AG04449 (cell line): ENCODE measurements around the gene PTGDR2.

Experiments
- CTCF ChIA-PET: fragments of 350-600 bp; formaldehyde crosslinking; extraction: SDS; loops from one replicate; lab custom pipeline; 2021; ENCODE audit warnings: antibody characterized with exemption; lab: Yijun Ruan, JAX
- POLR2A ChIA-PET: fragments of 400-600, 350-600 bp; formaldehyde crosslinking; extraction: SDS; loops from one replicate; lab custom pipeline; 2020; ENCODE audit warnings: antibody characterized with exemption, inconsistent platforms; lab: Yijun Ruan, JAX
- DNase-seq: peaks from one replicate; pipeline ENCODE4 v3.0.0-alpha.2; 2010; ENCODE audit warnings: low read depth, low spot score
- H3K4me3 ChIP-seq: 2 replicates; pipeline ENCODE4 v1.5.1; 2011; ENCODE audit warnings: low read depth, mild to moderate bottlenecking, control low read depth, low read length
- CTCF ChIP-seq: IDR thresholded peaks from one replicate; pipeline ENCODE4 v1.5.1; 2011; ENCODE audit warnings: mild to moderate bottlenecking, moderate library complexity, low read length, control low read depth, inconsistent platforms; ENCODE audit not compliant: insufficient read depth; ENCODE audit errors: missing control alignments

The PTGDR2 gene

DNA sequence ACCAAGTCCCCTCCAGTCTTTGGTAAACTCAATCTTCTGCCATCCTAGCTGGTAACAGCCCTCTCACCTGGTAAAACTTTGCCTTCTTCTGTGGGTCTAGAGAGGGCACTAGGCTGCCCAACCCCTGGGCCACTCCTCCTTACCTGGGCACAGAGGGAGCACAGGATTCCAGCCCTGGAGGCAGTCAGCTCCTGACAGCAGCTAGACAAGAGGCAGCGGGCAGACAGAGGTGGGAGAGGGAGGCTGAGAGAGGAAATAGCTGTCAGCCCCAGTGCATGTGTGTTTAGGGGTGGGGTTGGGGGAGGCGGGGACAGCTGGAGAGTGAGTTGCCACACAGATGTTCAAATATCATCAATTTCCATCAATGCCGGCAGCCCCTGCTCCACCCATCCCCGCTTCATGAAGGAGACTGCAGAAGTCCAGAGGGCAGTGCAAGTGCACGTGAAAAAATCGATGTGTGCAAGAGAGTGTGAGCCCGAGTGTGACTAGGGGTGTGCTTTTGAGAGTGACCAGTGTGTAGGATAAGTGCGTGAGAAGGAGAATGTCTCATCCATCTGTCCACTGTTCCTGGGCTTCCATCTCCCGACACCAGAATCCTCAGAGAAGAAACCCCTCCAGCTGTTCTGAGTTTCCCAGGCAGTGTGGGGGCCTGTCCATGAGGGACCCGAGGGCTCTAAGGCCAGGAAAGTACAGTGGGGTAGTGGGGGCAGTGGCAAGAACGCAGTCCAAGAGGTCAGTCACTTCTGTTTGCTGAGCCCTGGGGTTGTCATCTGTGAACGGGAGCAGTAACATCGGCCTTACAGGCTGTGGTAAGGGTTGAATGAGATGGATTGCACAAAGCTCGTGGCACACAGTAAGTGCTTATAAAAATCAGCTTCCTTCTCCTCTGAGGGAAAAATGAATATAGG, at the start of gene PTGDR2:
PTGDR2 (minus strand) TSS at position 225 of the 908 bp plus-strand sequence. CDS start 2,228 bp downstream, outside the sequence.
- CTCF ChIA-PET = interaction anchor here (1.0 to 2.1 kb wide), 4 partner anchors 15 to 44 kb away, joined by 4 to 6 read pairs (median 4); no protein-coding TSS in a partner anchor
- no peak for DNase-seq
- no peak within 1 kb of the TSS for H3K4me3 ChIP-seq
- TF ChIP-seq CTCF = no peak
- POLR2A ChIA-PET = interaction anchor here (1.1 kb wide), 1 partner anchor 13 kb away, joined by 5 read pairs; no protein-coding TSS in a partner anchor

GRCh38 chr11:60905047-60905446, 49.3 kb upstream of the PTGDR2 start:
- ChIA-PET CTCF (interaction anchor here (0.9 to 26.0 kb wide), 12 partner anchors 8 to 225 kb away, joined by 3 to 1087 read pairs (median 6); partner anchors contain the start of genes CCDC86 and TMEM109), POLR2A (interaction anchor here (0.6 kb wide), 1 partner anchor 10 kb away, joined by 3 read pairs; no protein-coding TSS in a partner anchor)
- DNase-seq = no peak
- no peak for TF ChIP-seq CTCF
- H3K4me3 ChIP-seq = peak overlapping the region; percentile 85

DNA sequence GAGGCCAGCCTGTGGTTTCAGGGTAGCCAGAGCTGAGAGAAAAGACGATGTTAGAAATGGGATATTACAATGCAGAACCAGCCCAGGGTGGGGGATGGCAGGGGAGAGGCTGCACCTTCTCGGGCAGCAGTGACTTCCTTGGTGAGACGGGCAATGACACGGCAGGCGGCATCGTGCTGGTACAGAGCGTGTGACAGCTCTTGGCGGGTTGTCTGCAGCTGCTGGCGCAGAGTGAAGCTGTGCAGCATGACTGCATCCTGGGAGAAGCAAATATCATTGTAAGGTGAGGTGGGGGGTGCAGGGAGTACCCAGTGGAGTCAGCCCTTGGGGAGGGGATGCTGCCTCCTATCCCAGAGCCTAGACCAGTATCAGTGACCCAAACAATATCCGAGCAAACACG, 46.9 kb upstream of the PTGDR2 start:
- DNase-seq = no peak
- H3K4me3 ChIP-seq = no peak overlapping the region
- ChIA-PET CTCF (interaction anchor here (1.2 to 26.0 kb wide), 7 partner anchors 8 to 271 kb away, joined by 3 to 1087 read pairs (median 15); partner anchors contain the start of genes CCDC86 and TMEM109), POLR2A (no interaction called here)
- TF ChIP-seq CTCF = no peak

DNA sequence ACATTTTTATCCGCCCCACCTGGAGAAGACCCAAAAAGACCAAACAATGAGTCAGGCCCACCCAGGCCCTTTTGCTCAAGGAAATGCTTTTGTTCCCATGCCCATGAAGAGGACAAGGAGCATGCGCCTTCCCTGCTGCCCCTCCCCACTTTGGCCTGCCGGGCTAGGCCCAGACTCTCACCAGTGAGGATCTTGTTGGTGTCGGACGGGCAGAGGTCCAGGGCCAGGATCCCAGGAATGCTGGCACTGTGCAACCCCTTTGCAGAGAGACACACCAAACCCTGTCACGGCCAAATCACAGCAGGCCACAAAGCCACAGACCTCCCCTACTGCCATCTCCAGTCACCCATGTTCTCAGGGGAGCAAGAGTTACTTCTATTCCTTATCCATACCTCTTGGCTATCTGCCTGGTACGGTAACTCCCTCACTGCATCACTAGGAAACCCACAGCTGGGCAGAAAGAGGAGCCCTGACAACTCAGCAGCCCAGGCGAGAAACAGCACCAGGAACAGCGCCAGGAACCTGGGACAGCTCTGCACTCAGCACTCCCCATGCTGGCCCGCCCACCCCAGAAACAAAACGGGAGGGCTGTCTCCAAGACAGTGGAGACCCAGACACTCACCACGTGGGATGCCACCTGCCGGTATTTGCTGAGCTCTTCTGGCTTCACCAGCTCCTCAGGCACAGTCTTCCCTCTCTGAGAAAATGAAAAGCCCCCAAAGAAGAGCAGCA, 45.1 kb upstream of the PTGDR2 start:
- CTCF ChIA-PET = interaction anchor here (1.2 to 26.0 kb wide), 12 partner anchors 8 to 287 kb away, joined by 4 to 1087 read pairs (median 16); partner anchors contain the start of genes CCDC86, PTGDR2 and TMEM109
- POLR2A ChIA-PET = no interaction called here
- TF ChIP-seq CTCF = no peak

GRCh38 chr11:60899977-60900376, 44.2 kb upstream of the PTGDR2 start:
- no peak for TF ChIP-seq CTCF
- H3K4me3 ChIP-seq = no peak overlapping the region
- ChIA-PET CTCF (interaction anchor here (0.7 to 26.0 kb wide), 32 partner anchors 7 to 288 kb away, joined by 3 to 1087 read pairs (median 6); partner anchors contain the start of genes CCDC86, MS4A10, PTGDR2 and TMEM109), POLR2A (interaction anchor here (0.8 kb wide), 1 partner anchor 13 kb away, joined by 3 read pairs; no protein-coding TSS in a partner anchor)
- no peak for DNase-seq

More for the DNA sequence above, 45.1 kb upstream of the PTGDR2 start:
- H3K4me3 ChIP-seq = no peak overlapping the region
- no peak for DNase-seq
